ENCODE data around the gene AKAP4.

DNA sequence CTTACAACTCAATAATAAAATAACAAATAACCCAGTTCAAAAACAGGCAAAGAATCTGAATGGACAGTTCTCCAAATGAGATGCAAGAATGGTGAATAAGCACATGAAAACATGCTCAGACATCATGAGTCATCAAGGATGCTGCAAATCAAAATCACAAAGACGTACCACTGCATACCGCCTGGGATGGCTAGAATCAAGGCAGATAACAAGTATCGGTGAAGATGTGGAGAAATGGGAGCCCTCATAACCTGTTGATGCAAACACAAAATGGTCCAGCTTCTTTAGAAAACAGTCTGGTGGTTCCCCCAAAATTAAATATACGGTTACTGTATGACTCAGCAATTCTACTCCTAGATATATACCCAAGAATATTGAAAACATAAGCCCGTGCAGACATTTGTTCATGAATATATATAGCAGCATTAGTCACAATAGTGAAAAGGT is 32.5 kb downstream of the AKAP4 start:
- TF ChIP-seq CTCF (IDR thresholded peaks at IDR 0.05; ENCODE audit: low read length): no peak
- no peak for TF ChIP-seq EZH2 (IDR thresholded peaks at IDR 0.05; ENCODE audit: borderline replicate concordance, low read length)

Data from OCI-LY1 (cell line).